Right renal pelvis (tissue), 4 donors: Measurements from ENCODE around the gene GNAZ. TPM values are rescaled to one million over a fixed set of nuclear protein-coding genes. Genes with fewer than 3 reads are reported as not detected.
"Not testable (repeated sequence)": the region's sequence is repeated elsewhere in the genome, so short reads cannot be mapped to it uniquely, and the experiment has no call there.

Experiments used
- DNase-seq, 4 donors: peaks; one replicate each; pipeline ENCODE4 v3.0.0-alpha.2; 2013; ENCODE audit warnings: low read depth in 4 of 4, low spot score in 3 of 4, missing footprints in 1 of 4
- polyA plus RNA-seq, 4 donors: library from polyadenylated mRNA; unstranded; fragments of 120-200 nt; gene quantifications; one replicate each; pipeline ENCODE4 v1.2.1, GENCODE V29; 2013; ENCODE audit not compliant: insufficient read length in 4 of 4

The GNAZ gene
- polyA plus RNA-seq, 4 donors = 5.6 to 6.4 (median 5.9) TPM

- DNase-seq = no peak
Measured at GRCh38 chr22:23127788-23128187, 57.5 kb downstream of the GNAZ start.

- peak in 3 of 4 donors; percentile 55 to 65 (median 56) for DNase-seq
Measured at GRCh38 chr22:23128269-23129108, 58.2 kb downstream of the GNAZ start.

- DNase-seq = no peak
Measured at GRCh38 chr22:23129149-23129548, 58.8 kb downstream of the GNAZ start.

- no peak for DNase-seq
Measured at GRCh38 chr22:23130697-23131096, 60.4 kb downstream of the GNAZ start.

- no peak for DNase-seq
Measured at GRCh38 chr22:23131931-23132330, 61.6 kb downstream of the GNAZ start.

- DNase-seq = no peak
Measured at GRCh38 chr22:23132376-23133091, 62.2 kb downstream of the GNAZ start.

- no peak for DNase-seq
Measured at GRCh38 chr22:23133922-23134321, 63.6 kb downstream of the GNAZ start.

- DNase-seq = not testable (repeated sequence)
Measured at GRCh38 chr22:23136991-23137390, 66.7 kb downstream of the GNAZ start.

GRCh38 chr22:23137468-23137867, 67.1 kb downstream of the GNAZ start:
- no peak for DNase-seq

GRCh38 chr22:23137905-23138561, 67.7 kb downstream of the GNAZ start:
- no peak for DNase-seq

- no peak for DNase-seq
Measured at GRCh38 chr22:23138584-23139435, 68.5 kb downstream of the GNAZ start.

- DNase-seq = no peak
Measured at GRCh38 chr22:23140385-23140784, 70.1 kb downstream of the GNAZ start.

GRCh38 chr22:23142546-23143105, 72.3 kb downstream of the GNAZ start:
- no peak for DNase-seq

GRCh38 chr22:23143119-23143518, 72.8 kb downstream of the GNAZ start:
- no peak for DNase-seq

- no peak for DNase-seq
Measured at GRCh38 chr22:23144432-23144831, 74.1 kb downstream of the GNAZ start.

- peak; percentile 92 to 96 (median 94) for DNase-seq
Measured at GRCh38 chr22:23144932-23145877, 74.9 kb downstream of the GNAZ start, which contains the start of gene RAB36. RAB36 (plus strand) TSS chr22:23145477; CDS start chr22:23146617, 1,140 bp downstream.

- DNase-seq = no peak
Measured at GRCh38 chr22:23145878-23146470, 75.7 kb downstream of the GNAZ start.

- no peak for DNase-seq
Measured at GRCh38 chr22:23146478-23147205, 76.3 kb downstream of the GNAZ start.
